ENCODE measurements around the gene RENBP.

The RENBP gene

DNA sequence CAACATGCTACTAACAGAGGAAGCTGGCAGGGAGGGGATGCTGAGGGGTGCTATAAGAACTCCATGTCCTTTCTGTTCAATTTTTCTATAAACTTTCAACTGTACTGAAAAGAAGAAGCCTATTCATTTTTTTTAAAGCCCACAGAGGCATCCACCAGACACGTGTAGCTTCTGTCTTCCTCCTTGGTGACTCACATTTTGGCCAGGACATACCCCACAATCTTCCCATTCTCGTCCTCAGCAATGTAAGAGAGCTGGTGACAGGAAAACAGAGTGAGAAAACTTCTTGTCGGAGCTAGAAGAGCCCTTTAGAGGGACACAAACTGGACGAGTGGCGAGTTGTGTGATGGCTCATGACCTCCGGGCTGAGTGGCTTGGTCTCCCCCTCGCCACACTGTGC lies 10.7 kb downstream of the RENBP start:
- DNase-seq (ENCODE audit: low spot score): no peak

- no peak for DNase-seq (ENCODE audit: low spot score)
These were observed 12.1 kb downstream of the RENBP start for GRCh38 chrX:153932220-153932915.

DNA sequence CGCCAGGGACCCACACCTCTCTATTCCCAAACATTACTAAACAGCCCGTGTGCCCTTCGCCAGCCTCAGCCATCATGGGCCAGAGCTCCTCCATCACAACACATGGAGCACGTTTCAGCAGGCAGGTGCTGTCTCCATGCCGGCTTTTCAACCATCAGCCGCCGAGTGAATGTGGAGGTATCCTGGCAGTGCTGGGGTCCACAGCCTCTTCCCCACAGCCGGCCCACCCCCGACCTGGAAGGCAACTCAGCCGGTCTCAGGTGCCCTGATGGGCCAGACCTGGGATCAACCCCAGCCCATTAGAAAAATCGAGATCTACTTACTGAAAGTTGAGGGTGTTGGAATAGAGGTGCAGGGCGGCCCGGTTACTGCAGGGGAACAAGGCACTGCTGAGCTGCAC lies 12.7 kb downstream of the RENBP start:
- DNase-seq (ENCODE audit: low spot score): no peak

- no peak for DNase-seq (ENCODE audit: low spot score)
These were observed 13.3 kb downstream of the RENBP start for GRCh38 chrX:153931151-153931550.

DNA sequence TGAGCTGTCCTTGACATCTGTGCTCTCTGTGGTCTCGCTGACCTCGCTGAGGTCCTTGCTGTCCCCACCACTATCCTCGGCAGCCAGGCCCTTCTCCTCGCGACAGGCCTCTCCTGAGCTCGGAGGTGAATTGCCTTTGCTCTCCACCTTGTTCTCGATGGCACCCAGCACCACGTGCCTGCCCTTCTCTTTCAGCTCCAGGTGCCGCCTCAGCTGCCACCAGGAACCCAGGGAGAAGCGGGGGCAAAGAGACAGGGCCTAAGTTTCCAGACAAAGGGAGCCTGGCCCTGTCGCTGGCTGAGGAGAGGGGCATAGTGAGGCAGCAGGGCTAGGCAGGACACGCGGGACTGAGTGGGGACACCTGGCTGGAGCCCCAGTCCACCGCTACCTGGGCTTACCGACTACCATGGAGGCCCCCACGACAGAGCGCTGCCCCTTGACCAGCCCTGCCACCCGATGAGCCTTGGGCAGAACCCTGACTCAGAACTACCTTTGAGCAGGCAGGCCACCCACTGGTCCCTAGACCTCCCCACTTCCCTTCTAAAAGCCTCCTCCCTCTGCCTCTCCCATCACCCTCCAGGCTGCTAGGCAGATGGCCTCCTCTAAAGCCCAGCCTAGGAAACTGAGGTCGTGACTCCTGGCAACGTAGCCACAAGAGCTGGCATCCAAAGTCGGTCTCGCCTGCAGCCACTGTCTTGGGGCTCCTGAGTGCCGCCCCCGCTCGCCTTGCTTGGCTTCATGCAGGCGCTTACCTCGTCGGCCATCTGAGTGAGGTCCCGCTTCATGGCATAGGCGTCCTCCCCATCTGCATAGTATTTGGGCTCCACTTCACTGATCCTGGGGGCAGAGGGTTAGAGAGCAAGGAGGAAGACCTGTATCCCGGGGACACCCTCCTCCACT lies 14.2 kb downstream of the RENBP start:
- no peak for DNase-seq (ENCODE audit: low spot score)

DNA sequence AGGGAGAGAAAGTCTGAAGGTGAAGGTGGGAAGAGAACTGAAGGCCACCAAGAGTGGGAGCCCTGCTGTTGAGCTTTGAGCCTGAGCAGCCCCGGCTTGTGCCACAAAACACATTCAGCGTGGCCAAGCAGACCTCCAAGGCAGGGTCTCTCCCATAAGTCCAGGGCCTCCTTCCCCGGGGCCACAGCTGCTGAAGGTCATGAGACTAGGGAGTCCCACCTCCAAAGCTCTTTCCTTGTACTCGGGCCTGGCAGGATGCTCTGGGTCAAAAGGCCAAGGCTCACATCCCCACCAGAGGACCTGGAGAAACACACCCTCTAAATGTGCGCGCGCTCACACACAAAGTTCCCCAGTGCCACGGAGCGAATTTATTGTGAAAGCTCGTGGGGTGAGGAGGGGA lies 14.9 kb downstream of the RENBP start:
- DNase-seq (ENCODE audit: low spot score): no peak

DNA sequence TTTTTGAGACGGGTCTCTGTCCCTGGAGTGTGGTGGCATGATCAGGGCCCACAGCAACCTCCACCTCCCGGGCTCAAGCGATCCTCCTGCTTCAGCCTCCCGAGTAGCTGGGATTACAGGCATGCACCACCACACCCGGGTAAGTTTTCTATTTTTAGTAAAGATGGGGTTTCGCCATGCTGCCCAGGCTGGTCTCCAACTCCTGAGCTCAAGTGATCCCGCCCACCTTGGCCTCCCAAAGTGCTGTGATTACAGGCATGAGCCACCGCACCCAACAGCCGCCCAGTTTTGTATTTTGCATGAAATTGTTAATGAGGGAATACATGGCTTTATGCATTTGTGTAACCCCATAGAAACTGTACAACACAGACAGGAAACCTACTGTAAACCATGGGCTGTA lies 15.6 kb downstream of the RENBP start:
- DNase-seq (ENCODE audit: low spot score): no peak

GRCh38 chrX:153927922-153928760 lies 16.3 kb downstream of the RENBP start:
- DNase-seq (ENCODE audit: low spot score): peak; percentile 98

GRCh38 chrX:153927672-153927921 lies 16.8 kb downstream of the RENBP start:
- peak; percentile 17 for DNase-seq (ENCODE audit: low spot score)

- DNase-seq (ENCODE audit: low spot score): peak; percentile 86
These were observed 17.4 kb downstream of the RENBP start for GRCh38 chrX:153926858-153927671.

GRCh38 chrX:153926552-153926857 lies 17.9 kb downstream of the RENBP start:
- DNase-seq (ENCODE audit: low spot score): no peak

DNA sequence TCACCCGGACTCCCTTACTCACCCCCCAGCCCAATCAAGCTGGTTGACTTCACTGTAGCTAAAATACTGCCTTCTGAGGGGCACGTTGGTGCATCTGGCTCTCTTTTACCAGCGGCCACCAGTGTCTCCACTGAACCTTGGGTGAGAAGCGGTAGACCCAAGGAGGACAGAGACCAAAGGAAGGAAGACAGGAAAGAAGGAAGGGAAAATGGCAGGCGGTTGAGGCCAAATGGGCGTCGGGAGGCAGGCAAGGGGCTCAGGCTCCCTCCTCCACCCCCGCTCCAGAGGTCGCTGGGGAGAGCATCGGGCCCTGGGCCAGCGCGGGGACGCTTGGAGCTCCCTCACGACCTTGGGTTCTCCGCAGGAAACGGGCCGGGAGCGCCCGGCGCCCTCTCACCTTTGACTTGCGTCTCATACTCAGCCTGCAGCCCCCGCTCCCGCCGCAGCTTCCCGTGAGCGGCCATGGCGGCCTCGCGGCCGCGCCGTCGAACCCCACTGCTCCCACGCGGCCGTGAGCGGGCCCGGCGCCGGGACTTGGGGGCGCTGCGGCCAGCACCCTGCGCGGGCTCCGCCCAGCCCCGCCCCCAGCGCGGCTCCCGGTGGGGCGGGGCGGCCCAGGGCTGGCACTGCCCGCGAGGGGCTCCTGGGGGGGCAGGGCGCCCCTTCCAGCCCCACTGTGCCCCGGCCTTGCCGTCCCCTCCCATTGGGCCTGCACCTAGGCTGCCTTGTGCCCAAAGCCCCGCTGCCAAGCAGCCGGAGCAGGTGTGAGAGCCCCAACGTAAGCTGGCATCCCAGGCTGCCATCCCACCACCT lies 18.5 kb downstream of the RENBP start, which contains the start of gene ARHGAP4:
Gene ARHGAP4, minus strand, starts transcription at position 526 of the 813 bp plus-strand sequence. Its CDS starts 62 bp downstream, at position 464.
- no peak for DNase-seq (ENCODE audit: low spot score)

DNA sequence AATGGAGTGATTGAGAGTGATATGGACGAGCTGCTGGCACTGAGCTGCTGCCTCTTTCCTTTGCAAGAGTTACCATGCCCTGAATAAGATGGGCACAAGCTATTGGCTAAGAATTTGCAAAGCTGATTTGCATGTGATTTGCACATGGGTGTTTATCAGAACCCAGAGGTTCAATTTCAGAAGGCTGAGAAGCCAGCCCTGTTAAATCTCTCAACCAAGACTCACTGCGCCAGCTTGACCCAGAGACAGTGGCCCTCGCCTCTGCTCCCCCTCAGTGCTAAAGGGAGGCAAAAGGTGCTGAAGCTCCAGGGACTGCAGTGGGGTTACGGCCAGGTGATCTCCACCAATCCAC lies 19.1 kb downstream of the RENBP start:
- no peak for DNase-seq (ENCODE audit: low spot score)

DNA sequence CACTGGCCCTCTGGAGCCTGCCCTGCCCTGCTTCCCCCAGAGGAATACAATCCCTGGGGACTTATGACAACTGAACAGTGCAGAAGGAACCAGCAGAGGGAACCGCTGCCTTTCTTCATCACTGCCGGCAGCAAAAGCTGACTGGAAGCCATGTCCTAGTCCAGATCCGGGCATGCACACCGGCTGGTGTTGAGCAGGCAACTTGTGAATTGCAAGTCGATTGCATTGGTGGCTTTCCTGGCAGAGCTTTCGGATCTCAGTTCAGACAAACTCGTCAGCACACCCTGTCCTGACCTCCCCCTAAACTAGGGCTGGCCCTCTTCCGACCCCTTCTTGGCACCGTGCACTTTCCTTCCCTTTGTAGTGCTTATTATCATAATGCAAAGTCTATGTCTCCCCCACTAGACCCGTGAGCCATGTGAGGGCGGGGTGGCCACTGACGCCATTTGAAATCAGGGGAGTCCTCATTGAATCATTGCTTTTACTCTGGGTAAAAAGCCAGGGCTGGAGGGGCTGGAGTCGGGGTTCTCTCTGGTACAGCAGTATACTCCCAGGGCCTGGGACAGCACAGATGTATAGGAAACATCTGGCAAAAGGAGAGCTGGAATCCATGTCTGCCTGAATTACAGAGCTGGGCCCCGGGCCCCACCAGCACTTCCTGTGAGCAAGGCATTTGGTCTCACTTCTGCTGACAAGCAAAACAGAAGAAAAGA lies 20.1 kb downstream of the RENBP start:
- peak; percentile 56 for DNase-seq (ENCODE audit: low spot score)

GRCh38 chrX:153922932-153923857 lies 21.2 kb downstream of the RENBP start:
- no peak for DNase-seq (ENCODE audit: low spot score)

- no peak for DNase-seq (ENCODE audit: low spot score)
These were observed 22.7 kb downstream of the RENBP start for GRCh38 chrX:153921511-153922446.

GRCh38 chrX:153921070-153921469 lies 23.4 kb downstream of the RENBP start:
- DNase-seq (ENCODE audit: low spot score): no peak

- DNase-seq (ENCODE audit: low spot score): no peak
These were observed 23.9 kb downstream of the RENBP start for GRCh38 chrX:153920546-153920945.
